ENCODE results near the gene MICALL2.

GRCh38 chr7:1461646-1462375, 2.5 kb upstream of the MICALL2 start:
- TF ChIP-seq CTCF (IDR thresholded peaks at IDR 0.05) (no peak), POLR2A (IDR thresholded peaks at IDR 0.05; ENCODE audit: low read depth) (no peak), POLR2AphosphoS5 (IDR thresholded peaks at IDR 0.05) (no peak)
